HG03439 (cell line): ENCODE data around the gene ANKRD27.
A peak's percentile ranks its signal among the peaks of the same experiment; 100 is the strongest.

Experiments used
- ATAC-seq: cut with Tn5 transposase; IDR thresholded peaks from one replicate; pipeline ENCODE4 v1.9.1; 2021; ENCODE audit warnings: mild to moderate bottlenecking, moderate library complexity; ENCODE audit not compliant: unreplicated experiment

ANKRD27 gene

GRCh38 chr19:32691291-32691951 lies 16.4 kb upstream of the ANKRD27 start, which contains the start of gene NUDT19:
Gene NUDT19 (plus strand): TSS chr19:32691821. CDS start chr19:32691961, 140 bp downstream.
- ATAC-seq, result peak; percentile 90

- ATAC-seq, result no peak
Observed at GRCh38 chr19:32688311-32688710, 13.3 kb upstream of the ANKRD27 start.

DNA sequence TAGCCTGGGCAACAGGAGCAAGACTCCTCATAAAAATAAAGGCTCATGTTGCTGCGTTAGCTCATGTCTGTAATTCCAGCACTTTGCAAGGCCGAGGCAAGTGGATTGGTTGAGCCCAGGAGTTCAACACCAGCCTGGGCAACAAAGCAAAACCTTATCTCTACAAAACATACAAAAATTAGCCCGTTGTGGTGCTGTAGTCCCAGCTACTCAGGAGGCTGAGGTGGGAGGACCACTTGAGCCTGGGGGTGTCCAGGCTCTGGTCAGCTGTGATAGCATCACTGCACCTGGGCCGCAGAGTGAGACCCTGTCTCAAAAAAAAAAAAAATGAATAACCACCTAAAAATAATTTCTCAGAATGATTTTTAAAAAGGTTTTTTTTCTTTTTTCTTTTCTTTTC lies 12.7 kb upstream of the ANKRD27 start:
- no peak for ATAC-seq

- no peak for ATAC-seq
Observed at GRCh38 chr19:32686847-32687475, 12.0 kb upstream of the ANKRD27 start.

GRCh38 chr19:32682317-32682716 lies 7.3 kb upstream of the ANKRD27 start:
- no peak for ATAC-seq

DNA sequence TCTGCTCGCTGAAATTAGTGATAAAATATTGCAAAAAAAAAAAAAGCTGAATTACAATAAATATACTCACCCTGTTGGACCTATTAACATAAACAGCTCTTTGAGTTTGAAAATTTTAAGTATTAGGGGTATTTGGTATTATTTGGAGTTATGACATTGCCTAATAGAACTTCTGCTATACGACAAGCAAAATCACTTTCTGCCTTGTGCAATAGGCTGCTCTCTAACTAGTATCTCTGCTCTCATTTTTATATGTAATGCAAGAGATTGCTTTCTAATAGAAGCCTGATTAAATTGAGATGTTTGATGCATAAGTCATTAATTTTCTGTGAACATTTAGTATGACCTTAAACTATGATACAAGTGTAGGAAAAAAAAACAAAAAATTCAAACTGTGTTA lies 6.0 kb upstream of the ANKRD27 start:
- ATAC-seq, result no peak

DNA sequence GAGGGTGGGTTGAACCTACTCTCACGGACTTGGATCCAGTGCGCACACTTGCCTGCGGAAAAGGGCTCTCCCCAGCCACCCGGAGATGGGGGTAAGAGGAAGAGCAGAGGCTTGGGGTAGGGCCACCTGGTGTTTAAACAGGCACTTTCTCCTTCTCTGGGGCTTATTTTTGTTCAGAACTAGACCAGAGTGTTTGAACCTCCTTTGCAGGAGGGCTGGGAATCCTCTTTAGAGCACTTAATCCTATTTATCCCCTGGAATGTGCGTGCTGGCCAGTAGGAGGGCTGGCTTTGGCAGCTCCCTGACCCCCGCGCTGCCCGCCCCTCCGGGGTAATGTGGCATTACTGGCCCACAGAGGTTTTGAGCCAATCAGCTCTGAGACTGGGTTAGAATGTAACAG lies 2.7 kb upstream of the ANKRD27 start:
- no peak for ATAC-seq

GRCh38 chr19:32676895-32677359 lies 1.9 kb upstream of the ANKRD27 start:
- ATAC-seq, result no peak

DNA sequence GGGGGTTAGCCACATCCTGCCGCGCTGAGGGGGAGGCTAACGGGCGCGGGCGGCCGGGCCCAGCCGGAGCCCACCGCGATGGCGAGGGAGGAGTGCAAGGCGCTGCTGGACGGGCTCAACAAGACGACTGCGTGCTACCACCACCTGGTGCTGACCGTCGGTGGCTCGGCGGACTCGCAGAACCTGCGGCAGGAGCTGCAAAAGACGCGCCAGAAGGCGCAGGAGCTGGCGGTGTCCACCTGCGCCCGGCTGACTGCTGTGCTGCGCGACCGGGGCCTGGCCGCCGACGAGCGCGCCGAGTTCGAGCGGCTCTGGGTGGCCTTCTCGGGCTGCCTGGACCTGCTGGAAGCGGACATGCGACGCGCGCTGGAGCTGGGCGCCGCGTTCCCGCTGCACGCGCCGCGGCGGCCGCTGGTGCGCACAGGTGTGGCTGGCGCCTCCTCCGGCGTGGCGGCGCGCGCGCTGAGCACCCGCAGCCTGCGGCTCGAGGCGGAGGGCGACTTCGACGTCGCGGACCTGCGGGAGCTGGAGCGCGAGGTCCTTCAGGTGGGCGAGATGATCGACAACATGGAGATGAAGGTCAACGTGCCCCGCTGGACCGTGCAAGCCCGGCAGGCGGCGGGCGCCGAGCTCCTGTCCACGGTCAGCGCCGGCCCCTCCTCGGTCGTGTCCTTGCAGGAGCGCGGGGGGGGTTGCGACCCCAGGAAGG lies 1.4 kb upstream of the ANKRD27 start:
- ATAC-seq, result no peak

GRCh38 chr19:32675720-32676185 lies 773 bp upstream of the ANKRD27 start, which contains the start of gene RGS9BP:
Gene RGS9BP (plus strand): TSS chr19:32675848. CDS start chr19:32676264, 416 bp downstream.
- ATAC-seq, result no peak

DNA sequence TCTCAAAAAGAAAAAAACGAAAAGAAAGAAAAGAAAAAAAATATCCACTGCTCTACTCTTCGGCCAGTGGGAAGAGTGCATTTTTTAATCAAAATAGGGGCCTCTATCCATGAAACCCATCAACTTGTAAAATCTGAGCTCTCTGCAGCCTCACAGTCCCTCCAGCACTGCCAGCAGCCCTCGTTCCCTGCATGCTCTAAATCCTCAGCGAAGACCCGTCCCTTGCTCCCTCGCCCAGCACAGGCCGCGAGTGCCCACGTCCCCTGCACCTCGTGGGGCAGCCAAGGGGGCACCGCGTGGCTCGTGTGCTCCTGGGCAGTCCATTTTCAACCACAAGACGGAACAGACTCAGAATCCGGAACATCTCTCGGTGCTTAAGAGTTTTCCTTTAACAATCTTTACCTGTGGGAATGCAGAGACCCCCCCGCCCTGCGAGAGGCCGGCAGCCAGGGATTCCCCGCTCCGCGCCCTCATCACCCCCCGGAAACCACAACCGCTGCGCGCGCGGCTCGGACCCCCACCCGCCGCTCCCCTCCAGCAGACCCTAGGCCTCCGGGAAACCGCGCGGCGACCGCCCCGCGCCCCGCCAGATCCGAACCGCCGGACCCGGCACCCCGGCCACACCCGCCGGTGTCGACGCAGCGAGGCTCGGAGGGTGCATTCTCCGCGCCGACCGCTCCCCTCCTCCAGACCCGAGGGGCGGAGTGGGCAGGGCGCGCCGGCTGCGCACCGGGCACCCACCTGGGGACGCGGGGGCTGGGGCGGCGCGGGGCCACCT lies 638 bp downstream of the ANKRD27 start:
- no peak for ATAC-seq

GRCh38 chr19:32673573-32673972 lies 1.4 kb downstream of the ANKRD27 start:
- ATAC-seq, result no peak

- ATAC-seq, result no peak
Observed at GRCh38 chr19:32672841-32673240, 2.1 kb downstream of the ANKRD27 start.

- ATAC-seq, result no peak
Observed at GRCh38 chr19:32671883-32672593, 2.9 kb downstream of the ANKRD27 start.

GRCh38 chr19:32669310-32669709 lies 5.7 kb downstream of the ANKRD27 start:
- ATAC-seq, result no peak

DNA sequence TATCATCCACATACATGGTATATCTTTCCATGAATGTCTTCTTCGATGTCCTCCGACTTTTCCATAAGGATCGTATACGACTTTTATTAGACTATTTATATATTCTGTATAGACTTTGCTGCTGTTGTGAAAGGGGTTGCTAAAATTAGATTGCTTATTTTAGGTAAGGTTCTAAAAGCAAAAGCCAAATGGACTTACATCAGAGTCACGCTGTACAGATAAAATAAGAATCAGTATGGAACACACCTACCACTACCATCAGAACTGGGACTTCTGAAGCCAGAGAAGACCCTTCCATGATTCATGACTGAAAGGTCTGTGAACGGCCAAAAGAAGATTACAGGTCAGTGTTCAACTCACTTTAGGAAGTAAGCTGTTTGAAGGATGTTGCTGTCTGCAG lies 8.9 kb downstream of the ANKRD27 start:
- ATAC-seq, result no peak

- no peak for ATAC-seq
Observed at GRCh38 chr19:32662186-32662585, 12.8 kb downstream of the ANKRD27 start.

- ATAC-seq, result no peak
Observed at GRCh38 chr19:32661318-32661717, 13.7 kb downstream of the ANKRD27 start.

DNA sequence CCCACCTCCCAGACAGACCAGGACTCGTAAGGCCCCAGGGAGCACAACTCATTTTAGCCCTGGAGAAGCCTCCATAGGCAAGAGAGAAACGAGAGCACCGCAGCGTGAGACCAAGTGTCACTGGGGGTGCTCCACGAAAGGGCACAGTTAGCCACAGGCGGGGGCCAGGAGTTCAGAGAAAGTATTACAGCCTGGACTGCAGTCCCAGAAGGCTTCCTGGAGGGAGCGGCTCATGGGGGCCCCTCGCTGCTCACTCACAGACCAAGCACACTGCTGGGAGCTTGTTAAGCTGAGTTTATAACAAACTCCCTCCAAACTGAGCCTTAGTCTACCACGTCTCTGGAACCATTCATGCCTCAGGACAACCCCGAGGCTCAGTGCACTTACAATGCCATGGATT lies 16.5 kb downstream of the ANKRD27 start:
- no peak for ATAC-seq

GRCh38 chr19:32658075-32658474 lies 16.9 kb downstream of the ANKRD27 start:
- ATAC-seq, result no peak
